ENCODE data around the gene LIX1.

Gene LIX1

DNA sequence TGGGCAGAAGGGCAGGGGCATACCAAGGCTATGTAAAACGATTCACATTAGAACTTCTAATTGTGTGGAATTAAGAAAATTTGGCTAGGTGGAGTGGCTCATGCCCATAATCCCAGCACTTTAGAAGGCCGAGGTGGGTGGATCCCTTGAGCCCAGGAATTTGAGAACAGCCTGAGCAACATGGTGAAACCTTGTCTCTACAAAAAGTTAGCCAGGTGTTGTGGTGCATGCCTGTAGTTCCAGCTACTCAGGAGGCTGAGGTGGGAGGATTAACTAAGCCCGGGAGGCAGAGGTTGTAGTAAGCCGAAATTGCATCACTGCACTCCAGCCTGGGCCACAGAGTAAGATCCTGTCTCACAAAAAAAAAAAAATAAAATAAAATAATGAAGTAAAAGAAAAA is 65.2 kb downstream of the LIX1 start:
- no peak for DNase-seq (ENCODE audit: low read depth in 2 of 3, low spot score in 1 of 3)

DNA sequence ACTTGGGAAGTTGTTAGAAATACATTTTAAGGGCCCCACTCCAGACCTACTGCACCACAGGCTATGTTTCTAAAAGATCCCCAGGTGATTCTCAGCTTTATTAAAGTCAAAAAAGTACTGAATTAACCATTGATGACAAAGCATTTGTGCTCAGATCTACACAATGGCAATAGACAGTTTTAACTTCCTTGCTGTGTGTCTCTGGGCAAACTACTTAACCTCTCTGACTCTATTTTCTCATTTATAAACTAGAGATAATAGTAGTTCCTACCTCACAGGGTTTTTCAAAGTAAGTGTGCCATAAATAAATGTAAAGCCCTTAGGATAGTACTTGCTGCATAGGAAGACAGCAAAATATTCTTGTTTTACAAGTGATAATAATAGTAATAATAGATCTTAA is 66.3 kb downstream of the LIX1 start:
- no peak for DNase-seq (ENCODE audit: low read depth in 2 of 3, low spot score in 1 of 3)

DNA sequence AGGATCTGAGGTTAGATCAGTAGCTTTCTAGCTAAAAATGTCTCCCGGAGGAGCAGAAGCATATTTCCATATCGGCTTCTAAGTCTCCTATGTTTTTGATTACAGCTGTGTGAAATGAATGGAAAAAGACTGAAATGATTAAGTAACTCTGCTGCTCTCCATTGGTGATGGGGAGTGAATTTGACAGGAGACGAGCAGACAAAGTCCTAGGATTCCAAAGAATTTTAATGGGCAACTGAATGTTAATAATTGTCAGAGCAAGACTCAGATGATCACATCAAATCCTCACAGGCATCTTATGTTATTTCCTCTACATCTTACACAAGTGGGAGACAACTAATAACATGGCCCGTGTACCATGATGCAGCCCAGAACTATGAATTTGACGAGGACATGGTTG is 66.8 kb downstream of the LIX1 start:
- no peak for DNase-seq (ENCODE audit: low read depth in 2 of 3, low spot score in 1 of 3)

DNA sequence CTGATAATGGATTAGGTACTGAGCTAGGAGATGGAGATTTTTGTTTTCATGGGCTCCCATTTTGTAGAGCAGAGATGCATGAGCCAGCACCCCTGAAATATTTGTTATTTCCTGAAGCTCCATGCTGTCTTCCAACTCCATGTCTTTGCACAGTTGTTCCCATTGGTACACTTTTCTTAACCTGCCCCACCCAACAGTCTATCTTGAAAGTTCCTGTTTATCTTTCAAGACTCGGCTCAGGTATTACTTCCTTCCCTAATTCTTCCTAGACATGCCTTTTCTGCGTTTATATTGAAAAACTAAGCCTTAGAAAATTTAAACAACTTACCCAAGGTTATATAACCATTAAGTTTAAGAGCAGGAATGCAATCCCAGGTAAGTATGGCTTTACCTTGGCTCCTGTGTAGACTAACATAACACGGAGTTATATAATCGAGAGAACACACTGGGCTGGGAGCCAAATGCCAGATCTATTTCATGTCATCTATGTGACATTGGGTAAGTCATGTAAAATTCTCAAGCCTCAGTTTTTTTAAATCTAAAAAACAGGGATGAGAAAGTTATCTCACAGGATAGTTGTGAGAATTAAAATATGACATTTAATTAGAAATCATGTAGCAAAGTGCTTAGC is 67.4 kb downstream of the LIX1 start:
- no peak for DNase-seq (ENCODE audit: low read depth in 2 of 3, low spot score in 1 of 3)

DNA sequence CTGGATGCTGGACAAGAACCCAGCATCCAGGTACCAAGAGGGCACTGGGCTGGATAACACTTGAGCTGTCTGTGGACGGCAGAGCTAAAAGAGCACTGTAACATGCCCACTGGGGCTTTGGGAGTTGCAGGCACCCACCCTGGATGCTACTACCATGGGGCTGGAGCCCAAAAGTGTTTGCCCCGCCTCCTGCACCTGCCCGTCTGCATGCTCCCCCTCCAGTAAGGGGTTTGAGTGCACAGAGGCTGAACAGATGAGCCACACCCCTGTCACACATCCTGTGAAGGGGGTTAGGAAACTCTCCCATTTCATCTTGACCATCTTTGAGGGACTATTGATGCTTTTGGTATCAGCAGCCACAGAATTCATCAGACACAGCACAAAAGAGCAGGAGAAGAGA is 69.0 kb downstream of the LIX1 start:
- no peak for DNase-seq (ENCODE audit: low read depth in 2 of 3, low spot score in 1 of 3)

DNA sequence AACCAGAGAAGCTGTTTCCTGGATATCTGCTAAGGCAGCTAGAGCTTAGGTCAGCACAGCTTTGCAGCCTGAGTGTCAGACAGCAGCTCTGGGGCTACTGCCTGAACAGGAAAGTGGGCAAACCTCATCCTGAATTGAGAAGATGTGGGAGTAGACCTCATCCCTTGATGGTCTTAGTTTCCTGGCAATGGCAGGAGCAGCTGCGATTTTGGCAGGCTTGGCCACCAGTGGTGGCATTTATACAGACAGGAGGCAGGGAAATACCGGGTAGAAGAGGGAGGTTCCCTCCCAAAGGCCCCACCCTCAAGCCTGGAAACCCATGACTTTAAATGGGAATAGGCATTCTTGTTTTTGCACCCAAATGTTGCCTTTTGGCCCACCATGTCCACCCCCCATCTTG is 69.7 kb downstream of the LIX1 start:
- DNase-seq (ENCODE audit: low read depth in 2 of 3, low spot score in 1 of 3), result no peak

DNA sequence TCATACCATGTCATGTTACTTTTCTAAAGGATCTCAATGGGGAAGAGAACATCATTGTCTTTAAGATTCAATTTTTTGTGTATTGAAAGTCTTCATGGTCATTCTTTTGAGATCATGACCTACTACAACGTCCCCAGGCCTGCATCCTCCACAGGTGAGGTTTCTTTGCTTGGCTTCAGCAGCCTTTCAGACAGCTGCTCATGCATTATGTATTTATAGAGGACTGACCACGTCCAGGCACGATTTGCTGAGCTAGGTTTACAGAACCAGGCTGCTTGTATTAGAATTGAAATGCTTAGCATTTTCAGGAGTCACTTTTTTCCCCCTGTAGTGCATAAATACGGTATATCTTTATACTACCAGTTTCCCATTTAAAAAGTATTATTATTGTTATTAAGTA is 70.4 kb downstream of the LIX1 start:
- DNase-seq (ENCODE audit: low read depth in 2 of 3, low spot score in 1 of 3), result no peak

DNA sequence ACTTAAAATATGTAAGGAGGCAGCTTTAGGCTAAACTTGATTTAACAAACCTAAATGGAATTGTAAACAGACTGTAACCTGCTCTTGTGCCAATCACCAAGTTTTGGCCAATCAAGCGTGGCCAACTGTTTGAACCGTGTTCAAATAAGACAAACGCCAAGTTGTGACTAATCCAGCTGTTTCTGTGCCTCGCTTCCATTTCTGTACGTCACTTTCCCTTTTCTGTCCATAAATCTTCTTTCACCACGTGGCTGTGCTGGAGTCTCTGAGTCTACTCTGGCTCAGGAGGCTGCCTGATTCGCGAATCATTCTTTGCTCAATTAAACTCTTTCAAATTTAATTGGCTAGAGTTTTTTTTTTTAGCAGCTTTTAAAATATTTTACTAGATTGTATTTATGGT is 71.3 kb downstream of the LIX1 start:
- DNase-seq (ENCODE audit: low read depth in 2 of 3, low spot score in 1 of 3), result no peak

DNA sequence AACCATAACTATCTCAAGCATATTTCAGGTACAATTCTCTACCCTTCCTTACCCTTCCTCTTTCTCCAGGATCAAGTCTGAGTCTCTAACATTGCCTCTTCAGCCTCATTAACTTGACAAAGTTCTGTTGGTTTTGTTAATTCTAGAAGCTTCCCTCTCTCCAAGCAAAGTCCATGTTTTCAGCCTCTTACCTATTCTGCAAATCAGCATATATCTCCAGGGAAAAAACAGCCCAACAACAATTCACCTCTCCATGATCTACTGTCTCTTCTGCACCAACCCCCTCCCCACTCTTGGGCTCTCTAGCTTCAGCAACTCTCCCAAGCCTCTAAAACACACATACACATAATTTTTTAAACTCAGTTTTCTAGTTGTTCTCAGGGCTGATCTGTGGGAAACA is 72.2 kb downstream of the LIX1 start:
- no peak for DNase-seq (ENCODE audit: low read depth in 2 of 3, low spot score in 1 of 3)

DNA sequence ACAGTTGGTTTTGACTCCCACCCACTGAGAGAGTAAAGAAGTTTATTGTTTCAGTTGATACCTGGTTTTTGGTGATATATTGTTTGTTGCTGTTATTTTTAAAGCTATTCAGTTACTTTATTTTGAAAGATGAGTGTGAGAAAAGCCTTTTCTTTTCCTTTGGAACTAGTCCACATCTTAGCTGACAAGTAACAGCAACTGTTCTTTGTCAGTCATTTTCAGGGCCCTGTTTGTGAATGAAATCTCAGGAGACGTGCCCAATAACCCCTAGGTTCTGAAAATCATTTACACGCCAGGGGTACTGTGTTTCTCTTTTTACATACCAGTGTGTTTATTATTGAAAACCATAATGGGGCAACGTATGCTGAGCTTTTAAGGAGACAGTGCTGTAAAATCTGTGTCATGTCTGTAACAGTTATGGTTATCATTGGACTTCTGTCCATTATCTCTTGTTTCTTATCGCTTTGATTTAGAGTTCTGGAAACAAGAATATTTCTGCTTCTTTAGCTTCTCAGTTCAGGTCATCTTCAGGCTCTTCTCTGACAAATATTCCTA is 75.0 kb downstream of the LIX1 start:
- DNase-seq (ENCODE audit: low read depth in 2 of 3, low spot score in 1 of 3), result no peak

DNA sequence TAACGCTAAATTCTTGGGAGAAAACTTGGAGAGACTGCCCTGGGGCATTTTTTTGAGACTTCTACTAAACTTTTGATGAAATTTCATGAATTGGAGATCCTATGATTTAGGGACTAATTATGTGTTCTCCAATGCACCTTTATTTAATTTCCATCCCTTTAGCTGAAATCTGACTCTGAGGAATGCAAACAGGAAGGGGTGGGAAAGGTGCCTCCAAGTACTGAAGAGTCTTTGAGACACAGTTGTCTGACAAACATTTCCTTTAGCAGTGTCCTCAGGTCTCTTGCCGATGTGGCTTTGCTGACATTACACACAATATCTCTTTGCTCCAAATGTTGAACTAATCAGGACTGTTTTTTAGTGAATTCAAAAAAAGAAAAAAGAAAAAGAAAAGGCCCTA is 76.9 kb downstream of the LIX1 start:
- no peak for DNase-seq (ENCODE audit: low read depth in 2 of 3, low spot score in 1 of 3)

DNA sequence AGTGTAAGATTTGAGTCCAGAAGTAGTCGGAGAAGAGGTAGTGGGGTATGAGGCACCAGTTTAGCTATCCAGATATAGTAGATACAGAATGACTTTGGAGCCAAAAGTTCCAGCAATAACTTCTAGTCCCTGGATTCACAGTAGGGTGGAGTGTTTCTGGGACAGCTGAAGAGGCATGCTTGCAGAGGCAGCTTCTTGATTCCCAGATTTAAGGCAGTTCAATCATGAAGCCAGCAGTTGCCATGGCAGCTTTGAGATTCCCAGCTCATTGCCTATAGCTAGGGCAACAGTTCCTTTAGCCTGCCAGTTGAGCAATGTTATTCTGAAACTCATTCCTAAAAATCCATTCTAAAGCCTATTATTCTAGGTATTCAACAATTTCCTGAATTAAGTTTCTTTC is 79.2 kb downstream of the LIX1 start:
- no peak for DNase-seq (ENCODE audit: low read depth in 2 of 3, low spot score in 1 of 3)

DNA sequence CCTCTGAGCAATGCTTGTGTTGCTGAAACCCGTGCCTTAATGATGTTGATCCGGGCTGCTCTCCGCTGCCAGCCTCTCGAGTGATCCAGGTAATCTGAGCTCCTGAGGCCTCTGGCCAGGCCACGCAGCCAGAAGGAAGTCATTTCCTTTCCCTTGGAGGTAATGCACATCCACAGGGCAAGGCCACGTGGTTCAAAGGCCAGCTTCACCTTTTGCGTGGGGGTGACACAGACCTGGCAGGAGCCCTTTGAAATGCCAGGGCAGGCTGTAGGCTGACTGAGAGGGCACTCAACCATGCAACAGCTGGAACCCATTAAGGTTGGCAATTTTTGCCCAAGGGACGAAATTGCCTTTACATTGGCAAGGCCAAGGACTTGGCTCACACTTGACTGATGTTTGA is 80.4 kb downstream of the LIX1 start:
- no peak for DNase-seq (ENCODE audit: low read depth in 2 of 3, low spot score in 1 of 3)

DNA sequence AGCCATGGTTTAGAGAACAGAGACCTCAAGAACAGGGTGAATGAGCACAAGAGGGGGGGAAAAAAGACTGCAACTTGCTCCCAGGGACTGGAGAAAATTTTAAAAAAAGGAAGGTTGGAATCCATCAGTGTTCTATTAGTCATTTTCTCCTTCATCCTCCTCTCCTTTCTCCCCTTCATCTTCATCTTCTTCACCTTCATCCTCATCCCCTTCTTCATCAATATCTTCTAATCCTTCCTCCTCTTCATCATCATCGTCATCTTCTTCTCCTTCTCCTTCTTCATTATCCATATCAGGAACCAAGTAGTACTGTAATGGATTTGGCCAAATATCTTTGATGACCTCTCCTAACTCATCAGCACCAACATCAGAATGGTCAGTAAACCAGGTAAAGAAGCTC is 86.1 kb downstream of the LIX1 start:
- no peak for DNase-seq (ENCODE audit: low read depth in 2 of 3, low spot score in 1 of 3)

DNA sequence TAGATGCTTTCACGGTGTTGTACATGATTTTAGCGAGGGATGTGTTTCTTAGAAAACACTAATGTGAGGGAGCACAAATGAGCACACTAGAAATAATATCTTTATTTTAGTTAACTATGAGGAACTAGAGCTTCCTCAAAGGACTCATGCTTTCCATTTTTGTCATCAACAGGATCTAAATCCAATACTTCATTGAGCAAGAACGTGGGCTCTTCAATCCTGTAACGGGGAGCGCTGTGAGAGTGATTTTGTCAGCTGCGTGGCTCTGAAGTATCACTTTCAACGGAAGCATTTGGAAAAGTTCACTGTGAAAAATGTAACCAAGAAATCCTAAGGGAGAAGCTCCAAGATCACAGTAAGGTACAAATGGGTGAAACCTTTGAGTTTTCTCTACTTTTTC is 93.2 kb downstream of the LIX1 start:
- no peak for DNase-seq (ENCODE audit: low read depth in 2 of 3, low spot score in 1 of 3)

DNA sequence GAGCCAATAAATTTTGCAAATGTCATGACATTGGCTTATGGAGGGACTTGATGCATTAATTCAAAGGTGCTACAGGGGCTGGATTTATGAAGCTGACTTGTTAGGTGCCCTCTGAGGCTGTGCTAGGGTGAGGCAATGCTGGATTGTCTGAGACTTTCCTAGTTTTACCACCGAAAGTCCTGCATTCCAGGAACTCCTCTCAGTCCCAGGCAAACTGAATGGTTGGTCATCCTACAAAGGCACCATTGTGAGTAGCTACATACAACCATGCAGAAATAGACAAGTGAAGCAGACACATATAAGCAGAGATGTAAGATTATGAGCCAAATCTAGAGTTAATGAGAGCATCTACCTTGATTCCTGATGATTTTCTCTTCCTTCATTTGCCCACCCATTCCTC is 95.3 kb downstream of the LIX1 start:
- no peak for DNase-seq (ENCODE audit: low read depth in 2 of 3, low spot score in 1 of 3)

DNA sequence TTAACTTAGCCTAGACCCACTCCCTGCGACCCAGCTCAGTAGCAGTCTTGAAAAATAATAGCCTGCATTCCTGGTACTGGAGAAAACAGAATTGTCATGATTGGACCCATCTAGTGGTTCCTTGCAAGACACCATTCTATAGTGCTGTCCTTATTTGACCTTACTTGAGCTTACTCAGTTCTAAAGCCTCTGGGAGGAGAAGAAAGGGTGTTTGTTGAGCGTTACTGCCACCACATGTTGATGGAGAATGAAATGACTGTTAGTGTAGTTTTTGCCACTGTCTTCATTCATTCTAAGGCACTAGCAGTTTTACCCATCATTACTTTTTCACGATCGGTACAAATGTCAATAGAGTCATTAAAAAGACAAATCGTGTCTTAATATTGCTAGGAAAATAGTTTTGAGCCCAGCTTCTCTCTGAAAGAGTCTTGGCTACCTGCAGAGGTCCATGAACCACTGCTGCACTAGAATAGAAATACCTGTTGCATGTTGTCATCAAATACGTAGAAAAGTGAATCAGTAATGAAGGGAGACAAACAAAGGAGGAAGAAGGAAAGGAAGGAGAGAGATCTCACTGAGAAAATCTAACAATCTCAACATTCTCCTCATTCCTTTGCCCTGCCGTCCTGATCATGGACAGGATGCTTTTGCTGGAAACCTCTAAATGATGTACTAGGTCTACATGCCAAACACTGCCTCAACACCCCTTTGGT is 96.0 kb downstream of the LIX1 start:
- no peak for DNase-seq (ENCODE audit: low read depth in 2 of 3, low spot score in 1 of 3)

DNA sequence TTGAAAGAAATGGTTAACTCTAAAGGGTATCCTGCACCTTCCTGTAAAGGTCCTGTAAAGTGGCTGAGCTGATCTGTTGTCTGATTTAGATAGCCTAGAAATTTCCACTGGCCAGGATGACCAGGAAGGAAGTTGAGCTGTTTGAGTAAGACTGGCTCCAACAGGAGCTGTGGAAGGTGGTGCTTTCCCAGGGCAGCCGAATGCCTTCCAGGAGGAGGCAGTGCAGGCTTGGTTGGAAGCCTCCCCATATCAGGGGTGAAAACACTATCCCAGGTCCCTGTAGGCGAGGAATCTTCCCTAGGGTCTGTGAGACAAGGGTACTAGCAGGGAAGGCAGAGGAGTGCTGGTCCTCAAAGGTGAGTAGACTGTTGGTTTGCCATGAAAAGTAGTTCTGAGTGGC is 98.4 kb downstream of the LIX1 start:
- DNase-seq (ENCODE audit: low read depth in 2 of 3, low spot score in 1 of 3), result no peak

DNA sequence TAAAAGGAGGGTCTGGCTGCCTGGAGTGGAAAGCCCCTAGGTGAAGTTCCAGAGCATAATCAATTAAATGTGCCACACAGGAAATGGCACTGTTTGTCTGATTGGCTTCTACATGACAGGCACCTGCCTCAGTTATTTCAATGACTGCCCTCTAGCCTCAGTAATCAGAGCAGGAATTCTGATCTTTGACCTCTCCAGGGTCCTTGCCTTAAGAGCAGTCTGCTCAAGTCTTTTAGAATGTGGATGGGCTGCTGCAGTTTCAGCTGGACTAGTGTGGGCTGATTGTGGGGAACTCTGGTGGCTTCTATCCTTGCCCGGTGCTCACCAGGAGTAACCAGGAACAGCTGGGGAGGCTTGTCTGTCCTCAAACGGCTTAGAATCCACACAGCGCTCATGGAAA is 98.9 kb downstream of the LIX1 start:
- no peak for DNase-seq (ENCODE audit: low read depth in 2 of 3, low spot score in 1 of 3)

DNA sequence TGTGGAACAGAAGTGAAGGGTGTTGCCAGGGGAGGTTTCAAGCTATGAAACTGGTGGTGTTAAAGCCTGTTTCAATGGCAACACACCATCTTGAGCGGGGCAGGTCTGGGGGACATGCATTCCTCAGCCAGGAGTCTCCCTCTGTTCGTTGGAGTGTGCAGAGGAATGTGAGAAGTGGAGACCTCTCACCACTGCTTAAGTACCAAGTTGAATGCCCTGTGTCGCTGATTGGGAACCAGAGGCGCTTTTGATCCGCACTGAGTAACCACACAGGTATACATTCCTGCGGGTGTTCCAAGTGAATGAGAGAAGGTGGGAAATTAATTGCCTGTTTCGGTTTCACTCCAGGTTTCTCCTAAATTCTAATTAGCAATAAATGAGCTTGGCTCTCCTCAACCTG is 99.4 kb downstream of the LIX1 start:
- no peak for DNase-seq (ENCODE audit: low read depth in 2 of 3, low spot score in 1 of 3)

Data from stimulated activated CD4-positive, alpha-beta T cell treated with anti-CD3 and anti-CD28 coated beads, Interleukin-12 subunit alpha, Interleukin-12 subunit beta, amount 100 ng/mL, for 48 hours (primary cell).